Tongue (tissue), 2 donors: ENCODE measurements around the gene ZBTB17. TPM values are rescaled to one million over a fixed set of nuclear protein-coding genes. Genes with fewer than 3 reads are reported as not detected.

Experiments
- DNase-seq: peaks from one replicate; pipeline ENCODE4 v3.0.0-alpha.2; 2015
- total RNA-seq: library from RNA; depleted of rRNA; stranded (reverse); fragments of >200 nt; gene quantifications from one replicate; pipeline ENCODE4 v1.2.3, GENCODE V29; 2014

ZBTB17 gene
- total RNA-seq, 1 donor from 2014 or later = 22.7 TPM

DNA sequence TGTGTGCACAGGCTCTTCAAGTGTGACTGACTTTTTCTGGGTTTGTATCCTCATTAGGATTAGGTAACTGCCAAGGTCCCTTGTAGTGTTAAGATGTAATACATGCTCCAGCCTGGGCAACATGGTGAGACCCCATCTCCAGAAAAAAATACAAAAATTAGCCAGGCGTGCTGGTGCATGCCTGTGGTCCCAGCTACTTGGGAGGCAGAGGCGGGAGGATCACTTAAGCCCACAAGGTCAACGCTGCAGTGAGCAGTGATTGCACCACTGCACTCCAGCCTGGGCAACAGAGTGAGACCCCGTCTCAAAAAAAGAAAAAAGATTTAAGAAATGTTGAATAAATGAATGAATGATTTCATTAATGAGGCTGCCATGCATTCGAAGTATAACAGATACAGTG, 15.1 kb downstream of the ZBTB17 start:
- DNase-seq = no peak

GRCh38 chr1:15959827-15960446, 16.0 kb downstream of the ZBTB17 start:
- DNase-seq = no peak

- no peak for DNase-seq
Observed at GRCh38 chr1:15959424-15959823, 16.5 kb downstream of the ZBTB17 start.

- DNase-seq = no peak
Observed at GRCh38 chr1:15958793-15959192, 17.1 kb downstream of the ZBTB17 start.

- no peak for DNase-seq
Observed at GRCh38 chr1:15958111-15958510, 17.8 kb downstream of the ZBTB17 start.

- DNase-seq = no peak
Observed at GRCh38 chr1:15957221-15958095, 18.4 kb downstream of the ZBTB17 start.

GRCh38 chr1:15956150-15956549, 19.8 kb downstream of the ZBTB17 start:
- DNase-seq = no peak

- no peak for DNase-seq
Observed at GRCh38 chr1:15955552-15955951, 20.3 kb downstream of the ZBTB17 start.

GRCh38 chr1:15954316-15954715, 21.6 kb downstream of the ZBTB17 start:
- no peak for DNase-seq

- peak; percentile 76 for DNase-seq
Observed at GRCh38 chr1:15953791-15954241, 22.1 kb downstream of the ZBTB17 start.

GRCh38 chr1:15953294-15953771, 22.6 kb downstream of the ZBTB17 start:
- peak; percentile 78 for DNase-seq

DNA sequence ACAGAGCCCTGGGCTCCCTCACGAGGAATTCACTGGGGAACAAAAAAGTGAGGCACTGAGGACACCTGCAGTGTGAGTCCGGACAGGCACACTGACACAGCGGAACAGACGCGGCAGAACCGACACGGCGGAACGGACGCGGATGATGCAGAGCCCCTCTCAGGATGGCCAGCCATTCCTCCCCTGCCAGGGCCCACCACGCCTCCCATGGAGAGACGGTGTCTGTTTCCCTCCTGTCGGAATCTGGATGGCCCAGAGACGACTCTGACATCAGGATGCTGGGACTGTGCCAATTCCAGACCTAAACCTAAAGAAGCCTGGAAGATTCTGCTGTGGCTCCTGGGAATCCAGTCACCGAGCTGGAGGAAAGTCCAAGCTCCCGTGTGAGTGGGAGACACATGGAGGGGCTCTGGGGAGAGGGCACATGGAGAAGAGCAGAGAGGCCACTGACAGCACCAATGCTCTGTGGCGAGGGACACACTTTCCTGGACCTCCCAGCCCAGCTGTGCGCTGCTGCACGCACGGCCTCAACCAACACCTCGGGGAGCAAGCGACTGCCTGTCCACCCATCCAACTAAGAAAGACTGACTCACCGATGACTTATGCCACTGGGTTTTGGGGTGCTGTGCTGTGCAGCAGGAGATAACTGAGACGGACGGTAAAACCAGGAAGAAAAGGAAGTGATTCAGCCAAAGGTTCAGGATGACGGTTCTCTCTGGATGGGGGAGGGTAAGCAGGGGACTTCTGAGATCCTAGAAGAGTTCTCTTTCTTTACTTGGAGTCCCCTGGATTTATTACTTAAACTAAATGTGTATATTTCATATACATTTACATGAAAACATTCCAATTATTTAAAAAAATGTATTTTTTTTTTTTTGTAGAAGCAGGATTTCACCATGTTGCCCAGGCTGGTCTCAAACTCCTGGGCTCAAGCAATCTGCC, 23.3 kb downstream of the ZBTB17 start:
- no peak for DNase-seq

GRCh38 chr1:15951341-15952153, 24.4 kb downstream of the ZBTB17 start:
- DNase-seq = peak; percentile 39

DNA sequence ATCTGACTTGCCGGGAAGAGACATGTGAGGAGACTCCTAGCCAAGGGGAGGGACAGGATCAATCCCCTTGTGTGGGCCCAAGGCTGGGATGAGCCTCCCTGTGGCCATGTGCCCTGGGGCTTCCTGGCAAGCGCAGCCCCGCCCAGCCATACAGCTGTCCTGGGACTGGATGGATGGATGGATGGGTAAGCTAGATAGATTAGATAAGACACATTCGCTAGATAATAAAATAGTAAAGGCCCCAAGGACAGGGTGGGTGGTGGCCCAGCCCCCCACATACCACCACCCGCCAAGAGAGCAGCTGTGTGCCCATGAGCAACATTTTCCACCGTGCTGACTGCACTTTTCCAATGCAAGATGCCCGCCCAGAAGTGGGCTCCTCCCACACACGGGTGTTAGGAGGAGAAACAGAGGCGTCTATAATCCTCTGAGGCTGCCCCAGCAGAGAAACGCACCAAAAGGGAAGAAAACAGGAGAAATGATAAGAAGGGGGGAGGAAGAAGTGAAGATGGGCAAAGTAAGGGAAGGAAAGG, 25.1 kb downstream of the ZBTB17 start:
- peak; percentile 87 for DNase-seq

- DNase-seq = no peak
Observed at GRCh38 chr1:15950302-15950701, 25.6 kb downstream of the ZBTB17 start.

DNA sequence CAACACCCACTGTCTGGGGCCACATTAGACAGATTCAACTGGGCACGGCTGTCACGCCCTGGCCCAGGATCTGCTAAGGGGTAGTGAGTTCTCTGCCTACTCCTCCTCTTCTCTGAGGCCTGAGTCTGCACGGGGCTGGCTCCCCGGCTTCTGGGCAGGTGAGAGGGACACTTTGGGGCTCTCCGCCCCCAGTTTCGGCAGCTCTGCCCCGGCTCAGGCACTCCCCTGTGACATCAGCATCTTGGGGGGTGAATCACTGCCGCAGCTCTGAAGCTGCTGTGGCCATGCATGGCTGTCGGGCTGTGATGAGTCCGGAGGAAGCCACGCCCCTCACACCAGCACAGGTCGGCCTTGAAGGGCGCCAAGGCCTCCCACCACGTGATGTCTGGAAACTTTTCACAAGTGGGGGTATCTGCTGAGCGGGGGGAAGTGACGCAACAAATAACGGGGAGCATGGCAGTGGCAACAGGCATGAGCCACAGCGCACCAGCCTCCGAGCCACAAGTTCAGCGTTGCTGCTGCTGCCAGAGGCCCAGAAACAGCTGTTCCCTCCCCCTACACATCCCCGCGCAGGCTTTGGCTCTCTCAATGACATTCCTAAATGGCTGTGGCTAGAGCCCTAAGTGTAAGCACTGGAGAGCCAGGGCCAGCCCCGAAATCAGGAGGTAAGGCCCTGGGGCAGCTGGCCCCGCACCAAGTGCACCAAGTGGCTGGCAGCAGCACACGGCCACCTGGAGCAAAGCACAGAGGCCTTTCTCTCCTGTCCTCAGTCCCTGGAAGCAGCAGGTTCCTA, 26.3 kb downstream of the ZBTB17 start:
- DNase-seq = peak; percentile 95

- DNase-seq = peak; percentile 83
Observed at GRCh38 chr1:15948595-15949452, 27.1 kb downstream of the ZBTB17 start.

DNA sequence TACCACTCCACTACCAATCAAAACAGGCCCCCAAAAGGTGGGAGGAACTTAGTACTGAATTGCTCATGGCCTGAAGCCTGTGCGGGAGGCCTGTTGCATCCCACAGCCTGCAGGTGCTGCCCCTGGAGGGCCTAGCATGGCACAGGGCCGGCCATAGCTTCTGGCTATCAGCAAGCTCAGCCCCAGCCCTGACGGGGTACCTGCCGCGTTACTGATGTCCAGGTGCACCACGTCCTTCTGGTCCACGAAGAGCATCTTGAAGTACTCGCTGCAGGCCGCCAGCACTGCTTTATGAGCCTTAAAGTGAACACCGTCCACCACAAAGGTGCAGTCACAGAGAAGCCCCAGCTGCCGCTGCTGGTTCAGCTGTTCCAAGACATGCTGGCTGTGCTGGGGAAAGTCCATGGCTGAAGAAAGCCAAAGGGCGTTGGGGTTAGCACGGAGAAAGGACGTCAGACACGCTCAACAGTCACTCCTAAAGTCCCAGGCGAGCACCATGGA, 27.8 kb downstream of the ZBTB17 start:
- peak; percentile 29 for DNase-seq
